HepG2 (cell line): ENCODE results near the gene ABCB4. TPM values are rescaled to one million over a fixed set of nuclear protein-coding genes. Genes with fewer than 3 reads are reported as not detected.

Experiments
- ATAC-seq: fragments of 200-7000 bp; cut with Tn5 transposase; 3 replicates; pipeline ENCODE4 v1.9.1; 2020; ENCODE audit warnings: mild to moderate bottlenecking, moderate library complexity
- BruUV-seq: library from RNA; stranded (reverse); fragments of 400-500 nt; replicated peaks from 2 replicates; lab custom pipeline; 2021; lab: Mats Ljungman, UMichigan
- CTCF ChIA-PET: fragments of 300-600 bp; formaldehyde crosslinking; extraction: SDS; loops from one replicate; lab custom pipeline; 2021; ENCODE audit warnings: low total read pairs, inconsistent platforms, low intra/inter-chr PET ratio; lab: Yijun Ruan, JAX
- POLR2A ChIA-PET: fragments of 350-600 bp; sonication (Branson Sonifier 250); formaldehyde crosslinking; loops from one replicate; lab custom pipeline; 2020; ENCODE audit warnings: antibody characterized with exemption, inconsistent platforms; lab: Yijun Ruan, JAX
- DNase-seq: peaks from one replicate; pipeline ENCODE4 v3.0.0-alpha.2; 2015; ENCODE audit warnings: low spot score
- FAIRE-seq: peaks from 3 replicates; lab custom pipeline; 2011; peaks lifted over from hg19 to GRCh38; lab: Jason Lieb, UNC
- H2AFZ ChIP-seq: one replicate; pipeline ENCODE4 v1.6.1; 2011; ENCODE audit warnings: low read length, inconsistent platforms
- H3K27ac ChIP-seq: fragments of 300-600 bp; 3 replicates; pipeline ENCODE4 v1.8.0; 2011; ENCODE audit warnings: mixed run types, mild to moderate bottlenecking, mixed read lengths, low read length, inconsistent platforms; ENCODE audit not compliant: insufficient read depth; ENCODE audit errors: extremely low read length
- H3K27me3 ChIP-seq, 2 experiments: fragments of 200-600 bp in 1 of 2; 2 replicates in 1 of 2; 3 replicates in 1 of 2; pipeline versions ENCODE4 v1.6.0 to v1.8.0; 2011; ENCODE audit warnings: low read length in 2 of 2, mild to moderate bottlenecking in 2 of 2, moderate library complexity in 2 of 2, inconsistent platforms in 1 of 2; ENCODE audit not compliant: insufficient read depth in 2 of 2, control insufficient read depth in 1 of 2
- H3K36me3 ChIP-seq, 2 experiments: fragments of 200-600 bp in 1 of 2; replicated peaks in 1 of 2; 2 replicates in 1 of 2; 3 replicates in 1 of 2; pipeline versions ENCODE4 v1.5.1 to v1.8.0; 2011; ENCODE audit warnings: low read length in 2 of 2, inconsistent platforms in 1 of 2; ENCODE audit not compliant: insufficient read depth in 2 of 2, control insufficient read depth in 1 of 2
- H3K4me1 ChIP-seq: 2 replicates; pipeline ENCODE4 v1.5.1; 2012; ENCODE audit warnings: low read length, inconsistent platforms; ENCODE audit not compliant: insufficient read depth
- H3K4me2 ChIP-seq: 2 replicates; pipeline ENCODE4 v1.6.0; 2011; ENCODE audit warnings: low read depth, low read length, inconsistent platforms
- H3K4me3 ChIP-seq, 3 experiments: fragments of 200-600 bp in 1 of 3; sonication (generic), shearing (Covaris generic) in 1 of 3; replicated peaks in 1 of 3; 2 replicates each; pipeline ENCODE4 v1.5.1; 2011 to 2016; ENCODE audit warnings: low read length in 3 of 3, inconsistent platforms in 2 of 3, low read depth in 2 of 3, mild to moderate bottlenecking in 2 of 3, control low read depth in 1 of 3, mixed read lengths in 1 of 3; ENCODE audit not compliant: insufficient read depth in 1 of 3
- H3K79me2 ChIP-seq: one replicate; pipeline ENCODE4 v1.6.1; 2011; ENCODE audit warnings: low read length, inconsistent platforms; ENCODE audit not compliant: insufficient read depth
- H3K9ac ChIP-seq: 2 replicates; pipeline ENCODE4 v1.6.0; 2011; ENCODE audit warnings: mild to moderate bottlenecking, low read depth, low read length, inconsistent platforms; ENCODE audit not compliant: insufficient read depth
- H3K9me3 ChIP-seq: 2 replicates; pipeline ENCODE4 v1.5.1; 2012; ENCODE audit warnings: mild to moderate bottlenecking, low read length
- H4K20me1 ChIP-seq: 2 replicates; pipeline ENCODE4 v1.6.0; 2011; ENCODE audit warnings: inconsistent platforms, mild to moderate bottlenecking, low read length, moderate library complexity; ENCODE audit not compliant: insufficient read depth
- CEBPB ChIP-seq: IDR thresholded peaks from 2 replicates; pipeline ENCODE4 v1.6.1; 2011; ENCODE audit warnings: low read depth, low read length, improper control_type of control experiment, borderline replicate concordance
- HNF4A ChIP-seq: sonication (generic); formaldehyde crosslinking; IDR thresholded peaks from 2 replicates; pipeline ENCODE4 v1.4.0; 2020; ENCODE audit warnings: missing genetic modification reagents
- HNF4G ChIP-seq, 2 experiments: sonication (generic) in 1 of 2; formaldehyde crosslinking in 1 of 2; IDR thresholded peaks; 2 replicates each; pipeline versions ENCODE4 v1.4.0 to v1.6.1; 2011 to 2020; ENCODE audit warnings: borderline replicate concordance in 2 of 2, low read depth in 2 of 2, mild to moderate bottlenecking in 2 of 2, low read length in 1 of 2, missing genetic modification reagents in 1 of 2, moderate library complexity in 1 of 2
- ISL2 ChIP-seq: sonication (generic); formaldehyde crosslinking; IDR thresholded peaks from 2 replicates; pipeline ENCODE4 v1.5.0; 2020; ENCODE audit warnings: missing genetic modification reagents
- NR2F6 ChIP-seq, 2 experiments: IDR thresholded peaks; 2 replicates each; pipeline ENCODE4 v1.6.1; 2016; ENCODE audit warnings: antibody characterized with exemption in 1 of 2, mild to moderate bottlenecking in 1 of 2
- PPARG ChIP-seq: conservative IDR thresholded peaks from 2 replicates; pipeline ENCODE4 v1.6.1; 2016; ENCODE audit warnings: missing biosample characterization, missing genetic modification reagents
- RXRB ChIP-seq: IDR thresholded peaks from 2 replicates; pipeline ENCODE4 v1.6.1; 2016; ENCODE audit warnings: borderline replicate concordance, missing genetic modification reagents, missing compliant biosample characterization
- SOX13 ChIP-seq, 3 experiments: fragments of 450-650 bp in 1 of 3; sonication (generic) in 1 of 3; formaldehyde crosslinking in 1 of 3; IDR thresholded peaks in 2 of 3; conservative IDR thresholded peaks in 1 of 3; 2 replicates each; pipeline versions ENCODE4 v1.5.0 to v1.6.1; 2016 to 2020; ENCODE audit warnings: antibody characterized with exemption in 1 of 3, mild to moderate bottlenecking in 1 of 3, missing compliant biosample characterization in 1 of 3, missing genetic modification reagents in 1 of 3, moderate library complexity in 1 of 3
- ZNF7 ChIP-seq: IDR thresholded peaks from 2 replicates; pipeline ENCODE4 v1.6.1; 2016; ENCODE audit warnings: missing biosample characterization, missing genetic modification reagents
- WGBS: methylation state at CpG from one replicate; pipeline ENCODE4 v1.1.6; 2017; ENCODE audit warnings: low lambda C conversion rate; 5-methylcytosine and 5-hydroxymethylcytosine counted together
- in situ Hi-C: cut with HindIII; loops from 2 replicates; pipeline ENCODE4 v1.10.0; 2017; ENCODE audit warnings: low pct_unique_long_range_greater_than_20kb; ENCODE audit not compliant: extremely low pct_ligation_motif_present
- intact Hi-C: fragments of 100-400 bp; cut with micrococcal nuclease; formaldehyde crosslinking; loops from one replicate; pipeline ENCODE4 v1.10.0; 2022; ENCODE audit not compliant: unreplicated experiment
- polyA plus RNA-seq, 8 experiments: library from polyadenylated mRNA; depleted of rRNA in 3 of 8; stranded (reverse) in 7 of 8; unstranded in 1 of 8; fragments of >200 nt; fragmentation: Illumina TruSeq in 4 of 8; extraction: Trizol in 4 of 8; gene quantifications; 2 replicates each; pipeline versions ENCODE4 v1.2.1 to v1.2.3, GENCODE V29; 2011 to 2016; ENCODE audit warnings: low read depth in 4 of 8, missing spikeins in 1 of 8, mixed read lengths in 1 of 8; ENCODE audit not compliant: insufficient read depth in 1 of 8
- total RNA-seq, 5 experiments: library from RNA; depleted of rRNA; stranded (reverse); fragments of >200 nt; fragmentation: Illumina TruSeq; extraction: Trizol; gene quantifications; 2 replicates each; pipeline ENCODE4 v1.2.3, GENCODE V29; 2016; ENCODE audit warnings: low read depth in 1 of 5
- TF ChIP-seq, protein P1 (sequence below): sonication (generic); formaldehyde crosslinking; IDR thresholded peaks from 2 replicates; pipeline ENCODE4 v1.9.0; 2021; ENCODE audit warnings: missing genetic modification reagents, mild to moderate bottlenecking, borderline replicate concordance
- TF ChIP-seq, protein P2 (sequence below): IDR thresholded peaks from 2 replicates; pipeline ENCODE4 v1.6.1; 2012; ENCODE audit warnings: low read depth, low read length, improper control_type of control experiment

Gene ABCB4
- total and polyA plus RNA-seq, 2 of the 13 experiments (the other 11 are each of a cell fraction or from before 2014, with no cell fraction given), result 18.0 to 32.4 TPM

DNA sequence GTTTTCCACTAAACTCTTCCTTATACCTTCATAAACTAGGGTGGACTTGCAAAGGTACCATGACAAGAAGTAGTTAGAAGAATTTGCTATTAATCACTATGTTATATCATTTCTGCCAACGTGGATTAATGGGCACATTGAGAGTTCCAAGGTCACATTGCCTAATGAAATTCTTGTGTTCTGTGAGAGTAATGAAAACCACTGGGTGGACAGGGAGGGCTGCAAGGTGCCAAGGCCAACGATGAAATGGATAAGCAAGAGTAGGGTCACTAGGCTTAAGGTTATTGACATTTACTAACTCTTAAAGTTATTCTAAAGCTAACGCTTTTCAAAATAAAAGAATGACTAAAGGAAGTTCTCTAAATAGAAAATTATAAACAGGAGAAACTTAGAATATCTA is 6.6 kb upstream of the ABCB4 start:
- TF ChIP-seq SOX13 (IDR thresholded peaks at IDR 0.05), result no peak
- TF ChIP-seq SOX13 (CRISPR knock-in tag; conservative IDR thresholded peaks at IDR 0.05 in 1 of 2, IDR thresholded peaks at IDR 0.05 in 1 of 2), result 0 out of 4 replicates have a peak, but pooled peaks of 1 of the 2 experiments have one; percentile 13
- 0 out of 2 replicates have a peak, but pooled peaks have one; percentile 9 for TF ChIP-seq NR2F6 (IDR thresholded peaks at IDR 0.05)
- TF ChIP-seq NR2F6 (CRISPR knock-in tag; IDR thresholded peaks at IDR 0.05), result no peak
- TF ChIP-seq HNF4G (IDR thresholded peaks at IDR 0.05; ENCODE audit: borderline replicate concordance, low read depth, low read length), result 0 out of 2 replicates have a peak, but pooled peaks have one; percentile 17
- no peak for TF ChIP-seq HNF4G (CRISPR knock-in tag; IDR thresholded peaks at IDR 0.05; ENCODE audit: borderline replicate concordance, low read depth)
- TF ChIP-seq, protein P1, sequence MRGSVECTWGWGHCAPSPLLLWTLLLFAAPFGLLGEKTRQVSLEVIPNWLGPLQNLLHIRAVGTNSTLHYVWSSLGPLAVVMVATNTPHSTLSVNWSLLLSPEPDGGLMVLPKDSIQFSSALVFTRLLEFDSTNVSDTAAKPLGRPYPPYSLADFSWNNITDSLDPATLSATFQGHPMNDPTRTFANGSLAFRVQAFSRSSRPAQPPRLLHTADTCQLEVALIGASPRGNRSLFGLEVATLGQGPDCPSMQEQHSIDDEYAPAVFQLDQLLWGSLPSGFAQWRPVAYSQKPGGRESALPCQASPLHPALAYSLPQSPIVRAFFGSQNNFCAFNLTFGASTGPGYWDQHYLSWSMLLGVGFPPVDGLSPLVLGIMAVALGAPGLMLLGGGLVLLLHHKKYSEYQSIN (CRISPR knock-in tag), result no peak
- peak; percentile 57 for TF ChIP-seq HNF4A
- peak; percentile 61 for TF ChIP-seq PPARG (CRISPR knock-in tag)
- TF ChIP-seq CEBPB, result 0 out of 2 replicates have a peak, but pooled peaks have one; percentile 8
- TF ChIP-seq RXRB (CRISPR knock-in tag), result peak; percentile 34; the same call in 1 of the 2 replicates
- TF ChIP-seq ZNF7 (CRISPR knock-in tag), result no peak
- TF ChIP-seq, protein P2, sequence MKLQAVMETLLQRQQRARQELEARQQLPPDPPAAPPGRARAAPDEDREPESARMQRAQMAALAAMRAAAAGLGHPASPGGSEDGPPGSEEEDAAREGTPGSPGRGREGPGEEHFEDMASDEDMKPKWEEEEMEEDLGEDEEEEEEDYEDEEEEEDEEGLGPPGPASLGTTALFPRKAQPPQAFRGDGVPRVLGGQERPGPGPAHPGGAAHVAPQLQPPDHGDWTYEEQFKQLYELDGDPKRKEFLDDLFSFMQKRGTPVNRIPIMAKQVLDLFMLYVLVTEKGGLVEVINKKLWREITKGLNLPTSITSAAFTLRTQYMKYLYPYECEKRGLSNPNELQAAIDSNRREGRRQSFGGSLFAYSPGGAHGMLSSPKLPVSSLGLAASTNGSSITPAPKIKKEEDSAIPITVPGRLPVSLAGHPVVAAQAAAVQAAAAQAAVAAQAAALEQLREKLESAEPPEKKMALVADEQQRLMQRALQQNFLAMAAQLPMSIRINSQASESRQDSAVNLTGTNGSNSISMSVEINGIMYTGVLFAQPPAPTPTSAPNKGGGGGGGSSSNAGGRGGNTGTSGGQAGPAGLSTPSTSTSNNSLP, result 0 out of 2 replicates have a peak, but pooled peaks have one; percentile 16
- no peak for TF ChIP-seq ISL2 (CRISPR knock-in tag)
- TF ChIP-seq, all 625 proteins: peak for 8
- H3K27ac ChIP-seq, result no peak overlapping the region
- no peaks in the 10 kb centered on the region for H3K36me3 ChIP-seq

More for the DNA sequence above, 6.6 kb upstream of the ABCB4 start:
- ChIA-PET CTCF (no interaction called here), POLR2A (no interaction called here)
- no peaks in the 10 kb centered on the region for H3K79me2 ChIP-seq
- 16% methylated on average over 3 of the region's 3 CpGs for WGBS
- H4K20me1 ChIP-seq, result no peaks in the 10 kb centered on the region
- no TSS peak for BruUV-seq
- H3K4me3 ChIP-seq, result no peak overlapping the region
- in situ Hi-C loops, result no loop called here
- no peaks in the 10 kb centered on the region for H3K27me3 ChIP-seq
- ATAC-seq (no peak), FAIRE-seq (no peak), DNase-seq (peak; percentile 30)
- H2AFZ ChIP-seq, result no peak overlapping the region
- intact Hi-C loops, result no loop called here
- H3K9me3 ChIP-seq, result no peaks in the 10 kb centered on the region
- no peak overlapping the region for H3K9ac ChIP-seq
- no peak overlapping the region for H3K4me2 ChIP-seq
- peaks cover 44% of the 10 kb centered on the region for H3K4me1 ChIP-seq
